ENCODE results near the gene PANK2.
"Not testable (repeated sequence)": the region's sequence is repeated elsewhere in the genome, so short reads cannot be mapped to it uniquely, and the experiment has no call there.

The PANK2 gene

DNA sequence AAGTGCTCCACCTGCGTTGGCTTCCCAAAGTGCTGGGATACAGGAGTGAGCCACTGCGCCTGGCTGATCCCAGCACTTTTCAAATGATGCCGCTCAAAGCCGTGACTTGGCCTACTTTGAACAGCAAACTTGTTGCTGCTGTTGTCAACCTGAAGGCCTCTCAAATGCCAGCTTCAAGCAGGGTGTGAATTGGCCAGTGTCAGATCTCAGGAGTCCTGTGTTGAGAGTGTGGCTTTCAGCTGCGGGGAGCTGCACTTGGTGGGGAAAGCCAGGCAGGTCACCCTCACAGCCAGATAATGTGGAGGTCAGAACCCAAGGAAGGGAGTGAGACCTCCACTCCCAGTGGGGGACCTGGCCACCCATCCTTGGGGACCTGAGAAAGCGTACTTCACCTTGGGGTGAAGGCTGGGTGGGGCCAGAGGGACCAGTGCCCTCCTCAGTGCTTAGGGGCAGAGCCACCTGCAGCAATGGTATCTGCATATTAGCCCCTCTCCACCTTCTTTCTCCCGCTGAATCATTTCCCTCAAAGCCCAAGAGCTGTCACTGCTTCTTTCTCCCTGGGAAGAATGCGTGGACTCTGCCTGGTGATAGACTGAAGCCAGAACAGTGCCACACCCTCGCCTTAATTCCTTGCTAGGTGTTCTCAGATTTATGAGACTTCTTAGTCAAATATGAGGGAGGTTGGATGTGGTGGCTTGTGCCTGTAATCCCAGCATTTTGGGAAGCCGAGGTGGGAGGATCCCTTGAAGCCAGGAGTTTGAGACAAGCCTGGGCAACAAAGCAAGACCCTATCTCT is 19.1 kb upstream of the PANK2 start:
- no peak for DNase-seq

- DNase-seq = no peak
Measured at GRCh38 chr20:3871550-3872265, 17.5 kb upstream of the PANK2 start.

- DNase-seq = no peak
Measured at GRCh38 chr20:3873507-3873906, 15.7 kb upstream of the PANK2 start.

DNA sequence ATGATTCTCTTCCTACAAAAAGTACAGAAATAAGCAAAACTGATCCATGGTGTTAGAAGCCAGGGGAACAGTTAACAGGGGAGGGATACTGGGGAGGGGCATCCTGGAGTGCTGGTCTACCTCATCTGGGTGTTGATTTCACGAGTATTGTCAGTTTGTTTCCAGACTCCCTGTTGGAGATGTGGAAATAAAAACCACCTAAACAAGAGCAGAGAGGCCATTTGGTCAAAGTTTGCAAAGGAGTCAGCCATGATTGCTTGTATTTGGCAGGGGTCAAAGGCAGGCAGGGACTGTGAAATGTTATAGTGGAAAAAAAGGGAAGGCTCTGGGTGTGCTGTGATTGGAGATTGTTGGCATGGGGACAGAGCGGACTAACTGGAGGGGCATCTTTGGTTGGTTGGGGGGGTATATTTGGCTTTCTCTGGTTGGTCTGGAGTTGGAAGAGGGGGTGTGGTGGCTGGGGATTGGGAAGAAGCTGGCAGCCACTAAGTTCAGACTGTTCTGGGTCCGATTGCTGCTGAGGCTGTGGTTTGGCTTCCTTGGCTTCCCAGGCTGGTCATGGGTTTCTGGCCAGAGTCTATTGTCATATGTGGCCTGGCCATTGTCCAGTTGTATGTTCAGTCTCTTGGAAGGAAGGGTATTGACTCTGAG is 14.9 kb upstream of the PANK2 start:
- DNase-seq = no peak

GRCh38 chr20:3875378-3875974 is 13.7 kb upstream of the PANK2 start:
- DNase-seq = no peak

DNA sequence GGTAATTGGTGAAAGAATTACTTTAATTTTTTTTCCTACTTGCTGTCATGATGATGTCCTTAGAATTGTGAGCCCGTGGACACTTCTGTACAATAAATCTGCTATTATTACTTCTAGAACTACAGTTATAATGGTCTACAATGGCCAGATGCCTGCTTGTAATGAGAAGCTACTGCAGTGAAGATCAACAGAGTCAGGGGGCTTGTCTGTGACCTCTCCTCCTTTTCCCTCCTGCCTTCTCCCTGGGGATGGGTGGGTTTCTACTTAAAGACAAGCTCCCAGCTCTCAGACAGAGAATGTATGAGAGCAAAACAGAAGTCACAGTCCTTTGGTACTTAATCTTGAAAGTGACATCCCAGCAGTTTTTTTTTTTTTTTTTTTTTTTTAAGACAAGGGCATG is 13.2 kb upstream of the PANK2 start:
- DNase-seq = no peak

DNA sequence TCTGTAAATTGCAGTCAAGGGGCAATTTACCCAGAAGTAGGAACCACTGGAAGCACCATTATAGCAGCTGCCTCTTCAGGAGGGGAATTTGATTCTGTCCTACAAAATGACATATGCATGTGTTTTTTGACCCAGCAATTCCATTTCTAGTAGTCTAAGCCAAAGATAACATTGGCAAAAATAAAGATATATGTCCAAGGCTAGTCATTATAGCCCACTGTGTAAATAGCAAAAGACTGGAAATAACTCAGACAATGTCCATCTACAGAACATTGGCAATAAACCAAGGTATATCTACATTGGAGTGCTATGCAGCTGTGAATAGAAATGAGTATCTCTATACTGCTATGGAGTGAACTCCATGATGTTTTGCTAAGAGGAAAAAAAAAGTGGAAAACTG is 12.5 kb upstream of the PANK2 start:
- DNase-seq = no peak

- not testable (repeated sequence) for DNase-seq
Measured at GRCh38 chr20:3878921-3879274, 10.3 kb upstream of the PANK2 start.

GRCh38 chr20:3885715-3886114 is 3.5 kb upstream of the PANK2 start:
- DNase-seq = peak in 14 of 51 donors; percentile 2 to 45 (median 12)

- DNase-seq = peak in 11 of 51 donors; percentile 24 to 75 (median 45)
Measured at GRCh38 chr20:3887876-3888620, 1.1 kb upstream of the PANK2 start.

- peak in 27 of 51 donors; percentile 6 to 58 (median 28) for DNase-seq
Measured at GRCh38 chr20:3889489-3890397, 556 bp downstream of the PANK2 start.

DNA sequence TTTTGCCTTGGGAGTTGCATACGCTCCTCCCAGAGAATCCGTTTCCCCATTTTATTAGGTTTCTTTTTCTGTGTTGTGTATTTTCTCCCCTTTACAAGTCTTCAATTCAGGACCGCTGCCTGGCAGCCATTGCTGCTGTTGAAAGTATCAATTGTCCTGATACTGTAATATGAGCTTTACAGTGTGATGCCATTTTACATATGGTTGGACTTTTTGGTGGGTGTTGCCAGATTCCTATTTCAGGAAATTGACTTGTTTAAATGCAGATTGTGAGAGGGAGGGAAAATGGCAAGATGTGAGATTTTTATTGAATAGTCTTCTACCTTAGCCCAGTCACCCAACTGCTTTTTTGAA is 1.2 kb downstream of the PANK2 start:
- no peak for DNase-seq

DNA sequence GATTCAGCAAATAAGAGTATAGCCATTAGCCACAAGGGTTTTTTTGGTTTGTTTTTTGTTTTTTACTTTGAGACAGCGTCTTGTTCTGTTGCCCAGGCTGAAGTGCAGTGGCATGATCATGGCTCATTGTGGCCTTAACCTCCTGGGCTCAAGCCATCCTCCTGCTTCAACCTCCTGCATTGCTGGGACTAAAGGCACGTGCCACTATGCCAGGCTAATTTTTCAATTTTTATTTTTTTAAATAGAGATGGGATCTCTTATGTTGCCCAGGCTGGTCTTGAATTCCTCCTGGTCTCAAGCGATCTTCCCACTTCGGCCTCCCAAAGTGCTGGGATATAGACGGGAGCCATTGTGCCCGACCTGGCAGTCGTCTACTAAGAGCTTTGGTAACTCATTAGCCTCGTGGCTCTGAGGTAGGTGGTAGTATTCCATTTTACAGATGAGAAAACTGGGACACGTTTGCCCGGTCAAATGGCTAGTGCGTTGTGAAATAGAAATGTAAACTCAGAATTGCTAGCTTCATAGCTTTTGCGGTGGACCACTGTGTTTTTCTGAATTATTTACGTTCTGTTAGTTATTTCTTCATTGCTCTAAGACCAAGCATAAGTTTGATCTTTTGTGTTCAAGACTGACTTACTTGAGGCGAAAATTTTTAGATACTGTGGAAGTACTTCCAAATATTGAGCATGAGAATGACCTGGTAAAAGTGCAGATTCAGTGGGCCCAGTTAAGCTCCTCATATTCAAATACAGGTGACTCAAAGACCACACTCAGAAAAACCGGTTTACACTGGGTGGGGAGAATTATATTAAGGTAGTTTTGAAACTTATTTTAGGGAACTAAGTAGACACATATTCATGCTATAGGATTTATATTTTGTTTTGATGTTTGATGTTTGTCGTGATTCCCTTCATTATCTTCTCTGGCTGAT is 2.1 kb downstream of the PANK2 start:
- no peak for DNase-seq

DNA sequence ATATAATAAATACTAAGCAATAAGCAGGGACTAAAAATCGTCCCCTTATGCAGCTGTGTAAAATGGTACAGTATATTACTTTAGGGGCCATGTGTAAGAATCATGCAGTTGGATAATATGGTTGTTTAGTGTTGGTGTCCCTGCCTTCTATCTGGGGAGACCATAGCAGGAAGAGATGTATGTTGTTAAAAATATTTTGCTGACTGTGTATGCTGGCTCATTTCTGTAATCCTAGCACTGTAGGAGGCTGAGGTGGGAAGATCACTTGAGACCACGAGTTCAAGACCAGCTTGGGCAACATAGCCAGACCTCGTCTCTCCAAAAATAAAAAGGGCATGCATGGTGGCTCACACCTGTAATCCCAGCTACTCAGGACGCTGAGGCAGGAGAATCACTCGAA is 5.6 kb downstream of the PANK2 start:
- no peak for DNase-seq

DNA sequence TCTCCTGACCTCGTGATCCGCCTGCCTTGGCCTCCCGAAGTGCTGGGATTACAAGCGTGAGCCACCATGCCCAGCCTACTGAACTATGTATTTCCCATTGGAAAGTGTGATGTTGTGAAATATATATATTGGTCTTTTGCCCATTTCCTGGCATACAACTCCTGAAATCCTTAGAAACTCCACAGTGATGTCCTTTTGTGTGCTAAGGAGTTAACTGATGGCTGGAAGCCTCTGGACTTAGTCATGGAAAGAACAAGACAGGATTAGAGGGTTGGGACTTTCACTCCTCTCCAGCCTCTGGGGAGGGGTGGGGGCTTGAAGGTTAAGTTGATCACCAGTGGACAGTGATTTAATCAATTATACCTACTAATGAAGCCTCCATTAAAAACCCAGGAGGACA is 7.1 kb downstream of the PANK2 start:
- DNase-seq = no peak

DNA sequence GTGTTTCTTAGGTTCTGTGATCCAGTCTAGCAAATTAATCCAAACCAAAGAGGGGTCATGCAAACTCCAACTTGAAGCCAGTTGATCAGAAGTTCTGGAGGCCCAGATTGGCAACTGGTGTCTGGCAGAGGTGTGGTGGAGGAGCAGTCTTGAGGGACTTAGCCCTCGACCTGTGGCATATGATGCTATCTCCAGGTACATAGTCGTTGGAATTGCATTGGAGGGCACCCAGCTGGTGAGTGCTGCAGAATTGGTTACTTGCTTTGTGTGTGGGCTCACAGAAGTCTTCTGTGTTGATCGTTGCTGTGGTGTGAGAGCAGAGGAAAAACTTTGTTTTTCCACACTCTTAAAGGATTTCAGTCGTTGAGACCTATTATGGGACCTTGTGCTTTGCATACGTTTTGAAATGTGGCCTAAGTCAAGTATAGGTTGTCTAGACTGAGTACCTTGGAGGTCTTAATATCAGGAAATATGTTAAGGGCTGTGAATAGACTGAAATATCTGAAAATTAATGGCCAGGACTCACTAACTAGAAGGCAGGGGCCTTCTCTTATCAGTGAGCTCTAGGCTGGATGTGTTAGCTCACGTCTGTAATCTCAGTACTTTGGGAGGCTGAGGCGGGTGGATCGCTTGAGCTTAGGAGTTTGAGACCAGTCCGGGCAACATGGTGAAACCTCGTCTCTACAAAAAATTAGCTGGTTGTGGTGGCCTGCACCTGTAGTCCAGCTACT is 7.8 kb downstream of the PANK2 start:
- no peak for DNase-seq

GRCh38 chr20:3898181-3898580 is 9.0 kb downstream of the PANK2 start:
- DNase-seq = not testable (repeated sequence)

- no peak for DNase-seq
Measured at GRCh38 chr20:3898639-3899038, 9.5 kb downstream of the PANK2 start.

DNA sequence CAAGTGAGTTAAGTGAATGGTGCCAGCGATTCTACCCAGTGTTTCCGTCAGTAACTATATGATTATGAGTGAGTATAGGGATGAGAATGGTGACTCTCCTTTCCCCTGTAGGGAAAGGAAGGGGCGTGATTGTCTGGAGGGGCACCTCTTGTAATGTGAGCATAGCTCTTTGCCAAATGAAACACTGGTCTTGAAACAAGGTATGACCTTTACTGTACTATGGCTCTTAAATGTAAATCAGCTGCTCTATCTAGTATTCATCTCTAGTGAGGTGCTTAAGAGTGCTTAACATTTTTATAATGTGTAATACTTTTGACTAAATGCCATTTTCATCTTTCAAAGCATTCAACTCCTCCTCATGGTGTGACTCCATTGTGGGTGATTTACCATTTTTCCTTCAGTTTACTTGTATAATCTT is 11.0 kb downstream of the PANK2 start:
- DNase-seq = no peak

All from hypothalamus (tissue), 51 donors.